GM19395 (cell line): ENCODE results near the gene STK36.
"Not testable (repeated sequence)": the region's sequence is repeated elsewhere in the genome, so short reads cannot be mapped to it uniquely, and the experiment has no call there.

Experiments
- ATAC-seq: cut with Tn5 transposase; IDR thresholded peaks from one replicate; pipeline ENCODE4 v1.9.1; 2021; ENCODE audit warnings: mild to moderate bottlenecking, moderate library complexity; ENCODE audit not compliant: unreplicated experiment

STK36 gene

DNA sequence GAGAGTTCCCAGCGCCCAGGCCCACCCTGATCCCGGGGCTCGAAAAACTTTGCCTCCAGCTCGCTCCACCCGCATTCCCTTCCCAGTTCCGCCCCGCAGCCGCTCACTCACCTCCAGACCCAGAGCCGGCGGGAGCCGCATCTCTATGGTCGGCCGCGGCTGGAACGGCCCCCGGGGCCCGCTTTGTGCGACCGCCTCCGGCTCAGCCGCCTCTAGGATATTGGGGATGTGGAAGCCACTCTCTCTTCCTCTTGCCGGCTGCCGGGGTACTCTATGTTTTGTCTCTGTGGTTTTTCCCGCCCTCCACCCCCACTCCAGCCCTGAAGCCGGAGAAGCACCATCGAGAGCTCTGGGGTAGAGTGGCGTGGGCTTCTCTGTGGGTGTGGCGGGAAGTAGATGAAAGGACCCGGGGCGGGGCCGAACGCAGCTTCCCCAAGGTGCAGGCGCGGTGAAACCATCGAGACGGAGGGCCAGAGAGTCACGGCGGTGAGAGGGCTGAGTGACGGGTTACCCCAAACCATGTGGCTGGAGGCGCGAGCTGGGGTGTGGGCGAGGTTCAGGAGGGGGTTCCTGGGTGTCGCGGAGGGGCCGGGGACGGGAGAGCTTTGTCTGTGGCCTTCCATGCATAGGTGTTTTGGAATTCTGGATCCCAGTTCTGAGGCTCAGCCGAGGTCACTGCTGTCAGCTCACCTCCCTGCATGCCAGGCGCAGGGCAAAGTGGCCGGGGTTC is 12.5 kb upstream of the STK36 start, which contains the start of the genes BCS1L and ZNF142:
Gene BCS1L (plus strand): TSS at position 426 of the 730 bp plus-strand sequence. CDS start 1,305 bp downstream, outside the sequence.
Gene ZNF142 (minus strand): TSS at position 366 of the 730 bp plus-strand sequence. CDS start 3,194 bp downstream, outside the sequence.
- ATAC-seq: peak; percentile 95

DNA sequence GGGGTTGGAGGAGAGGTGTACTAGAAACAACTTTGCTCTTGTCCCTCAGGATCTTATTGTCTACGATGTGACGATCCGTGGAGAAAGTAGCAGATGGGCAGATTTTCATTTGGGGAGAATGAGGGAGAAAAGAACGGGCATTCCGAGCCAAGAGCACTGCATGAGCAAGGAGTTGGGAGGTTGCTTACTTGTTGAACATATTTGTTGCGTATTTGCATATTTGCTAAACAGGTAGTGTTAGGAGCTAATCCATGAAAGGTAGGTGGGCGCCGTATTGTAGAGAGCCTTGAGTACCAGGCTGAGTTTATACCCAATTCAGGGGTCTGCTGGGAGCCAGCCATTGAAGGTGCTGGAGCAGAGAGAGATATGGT is 11.9 kb upstream of the STK36 start:
- no peak for ATAC-seq

DNA sequence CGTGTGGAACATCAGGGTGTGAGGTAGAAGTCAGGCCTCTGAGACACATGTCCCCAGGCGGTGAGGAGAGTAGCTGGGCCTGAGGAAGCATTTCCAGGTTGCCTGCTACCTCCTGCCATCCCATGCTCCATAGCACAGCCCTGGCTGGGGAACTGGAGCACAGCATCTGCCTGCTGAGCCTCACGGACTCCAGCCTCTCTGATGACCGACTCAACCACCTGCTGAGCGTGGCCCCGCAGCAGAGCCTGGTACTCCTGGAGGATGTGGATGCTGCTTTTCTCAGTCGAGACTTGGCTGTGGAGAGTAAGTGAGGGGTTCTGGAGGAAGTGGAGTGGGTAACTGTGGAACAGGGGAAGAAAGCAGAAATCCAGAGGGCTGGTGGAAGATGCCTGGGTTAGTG is 9.5 kb upstream of the STK36 start:
- no peak for ATAC-seq

DNA sequence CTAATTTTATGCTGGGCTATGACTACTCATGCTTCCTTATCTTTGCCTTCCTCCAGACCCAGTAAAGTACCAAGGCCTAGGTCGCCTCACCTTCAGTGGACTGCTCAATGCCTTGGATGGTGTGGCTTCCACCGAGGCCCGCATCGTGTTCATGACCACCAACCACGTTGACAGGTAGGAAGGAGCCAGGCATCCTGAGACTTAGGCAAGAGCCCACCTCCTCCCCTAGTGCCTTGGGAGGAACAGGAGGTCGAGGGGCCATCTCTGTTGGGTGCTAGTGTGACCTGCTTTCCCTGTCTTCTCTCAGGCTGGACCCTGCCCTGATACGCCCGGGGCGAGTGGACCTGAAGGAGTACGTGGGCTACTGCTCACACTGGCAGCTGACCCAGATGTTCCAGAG is 9.1 kb upstream of the STK36 start:
- no peak for ATAC-seq

DNA sequence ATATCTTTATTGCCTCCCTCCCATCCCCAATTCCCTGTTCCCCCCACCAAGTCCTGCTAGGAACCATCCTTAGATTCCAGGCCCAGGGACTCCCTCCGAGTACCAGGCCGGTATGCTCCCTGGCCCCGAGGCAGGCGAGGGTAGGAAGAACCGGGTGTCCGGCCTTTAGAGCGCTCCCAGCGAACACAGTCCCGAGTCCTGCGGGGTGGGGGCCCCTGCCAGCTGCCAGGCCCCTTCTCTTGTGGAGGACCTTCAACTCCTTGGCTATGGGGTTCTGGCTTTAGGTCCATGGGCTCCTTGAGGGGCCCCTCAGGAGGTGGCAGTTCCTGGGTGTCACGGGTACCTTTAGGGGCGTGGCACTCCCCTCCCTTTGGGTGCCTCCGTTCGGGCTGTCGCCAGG is 8.0 kb upstream of the STK36 start:
- ATAC-seq: no peak

DNA sequence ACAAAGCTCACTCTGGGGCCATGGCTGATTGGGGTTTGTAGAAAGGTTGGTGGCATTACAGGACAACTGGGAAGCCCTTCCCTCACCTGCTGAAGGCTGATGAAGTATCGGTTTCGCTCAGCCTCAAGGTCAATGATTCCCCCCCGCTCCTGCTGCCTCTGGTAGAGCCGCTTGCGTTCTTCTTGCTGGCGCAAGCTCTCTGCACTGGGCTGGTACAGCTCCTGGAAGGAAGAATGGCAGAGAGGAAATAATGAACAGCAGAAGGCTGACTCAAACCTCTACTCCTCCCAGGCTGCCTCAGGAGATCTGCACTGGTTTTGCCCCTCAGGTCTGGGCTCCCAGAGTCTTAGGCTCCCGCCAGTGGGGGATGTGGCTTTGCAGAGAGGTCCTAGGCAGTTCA is 7.2 kb upstream of the STK36 start:
- ATAC-seq: no peak

DNA sequence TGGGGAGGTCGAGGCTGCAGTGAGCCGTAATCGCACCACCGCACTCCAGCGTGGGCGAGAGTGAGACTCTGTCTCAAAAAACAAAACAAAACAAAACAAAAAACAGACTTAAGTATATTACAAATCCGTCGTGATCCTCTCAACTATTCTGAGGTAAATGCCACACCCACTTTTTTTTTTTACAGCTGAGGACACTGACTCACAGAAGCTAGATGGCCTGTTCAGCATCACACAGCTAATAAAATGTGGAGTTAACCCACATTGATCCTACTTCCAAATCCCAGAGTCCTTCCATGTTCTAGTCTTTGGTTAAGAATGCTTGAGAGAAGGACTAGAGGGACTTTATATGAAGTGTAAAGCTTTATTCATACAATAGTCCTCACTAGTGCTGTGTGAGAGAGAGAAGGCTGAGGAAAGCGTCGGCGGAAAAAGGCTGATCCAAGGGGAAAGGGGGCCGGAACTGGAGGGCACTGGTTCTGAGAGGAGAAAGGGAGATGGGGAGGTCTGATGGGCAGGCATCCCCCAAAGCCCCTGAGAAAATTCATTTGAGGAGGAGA is 711 bp upstream of the STK36 start:
- no peak for ATAC-seq

DNA sequence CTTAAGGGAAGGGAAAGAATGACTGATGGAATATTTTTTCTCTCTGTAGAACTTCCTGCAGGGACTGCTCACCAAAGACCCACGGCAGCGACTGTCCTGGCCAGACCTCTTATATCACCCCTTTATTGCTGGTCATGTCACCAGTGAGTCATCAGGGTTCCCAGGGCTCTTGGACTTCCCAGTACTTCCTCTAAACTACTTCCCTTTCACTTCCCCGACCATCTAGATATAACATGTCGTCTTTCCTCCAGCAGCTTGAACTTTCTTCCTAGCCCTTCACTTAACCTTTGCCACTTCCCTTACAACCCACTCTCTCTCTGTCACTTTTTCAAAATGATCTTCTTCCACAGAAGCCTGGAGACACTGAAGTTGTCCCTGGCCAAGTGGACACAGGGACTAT is 7.2 kb downstream of the STK36 start:
- ATAC-seq: no peak

DNA sequence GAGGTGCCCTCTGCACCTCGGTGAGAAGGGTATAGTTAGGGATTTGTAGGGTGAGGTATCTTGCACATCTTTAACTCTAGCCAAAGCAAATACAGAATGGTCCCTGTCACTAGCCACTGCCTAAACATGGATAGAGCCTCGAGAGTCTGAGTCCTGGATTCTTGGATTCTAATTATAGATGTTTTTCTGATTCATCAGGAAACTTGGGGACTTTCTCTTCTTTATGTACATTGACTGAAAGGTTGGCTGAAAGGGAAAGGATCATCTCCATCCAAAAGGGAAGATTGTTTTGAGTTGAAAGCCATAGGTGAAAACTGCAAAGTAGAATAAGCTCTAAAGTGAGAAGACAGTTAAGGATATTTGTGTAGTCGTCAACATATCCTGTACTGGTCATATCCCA is 8.2 kb downstream of the STK36 start:
- ATAC-seq: no peak

DNA sequence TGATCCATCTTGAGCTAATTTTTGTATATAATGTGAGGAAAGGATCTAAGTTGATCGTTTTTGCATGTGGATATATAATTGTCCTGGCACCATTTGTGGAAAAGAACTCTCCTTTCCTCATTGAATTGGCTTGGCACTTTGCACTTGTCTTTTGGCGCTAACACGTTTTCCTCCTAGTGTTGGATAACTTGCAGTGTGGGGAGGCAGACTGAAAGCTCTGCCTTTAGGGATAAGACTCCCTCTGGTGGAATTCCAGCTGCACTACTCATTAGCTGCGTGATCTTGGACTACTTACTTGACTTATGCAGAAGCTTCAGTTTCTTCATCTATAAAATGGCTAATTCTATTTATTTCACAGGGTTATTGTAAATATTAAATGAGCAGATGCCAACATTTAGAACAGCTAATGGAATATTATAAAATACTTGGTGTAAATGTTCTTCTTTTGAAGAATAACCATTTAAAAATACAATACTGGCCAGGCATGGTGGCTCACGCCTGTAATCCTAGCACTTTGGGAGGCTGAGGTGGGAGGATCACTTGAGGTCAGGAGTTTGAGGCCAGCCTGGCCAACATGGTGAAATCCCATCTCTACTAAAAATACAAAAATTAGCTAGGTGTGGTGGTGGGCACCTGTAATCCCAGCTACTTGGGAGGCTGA is 15.6 kb downstream of the STK36 start:
- not testable (repeated sequence) for ATAC-seq

DNA sequence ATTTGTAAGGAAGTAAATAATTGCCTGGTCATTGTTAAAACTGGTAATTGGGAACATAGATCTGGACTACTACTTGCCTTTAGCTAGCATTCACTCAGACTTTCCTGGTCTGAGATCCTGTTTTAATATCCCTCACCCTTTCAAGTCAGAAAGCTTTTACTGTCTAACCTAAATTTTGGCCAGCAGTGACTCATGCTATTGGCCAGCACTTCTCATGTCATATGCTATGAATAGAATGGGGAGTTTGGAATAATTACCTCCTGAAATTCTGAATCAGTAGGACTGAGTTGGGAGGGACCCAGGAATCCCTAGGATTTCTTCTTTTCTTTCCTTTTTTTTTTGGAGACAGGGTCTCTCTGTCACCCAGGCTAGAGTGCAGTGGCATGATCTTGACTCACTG is 19.3 kb downstream of the STK36 start:
- ATAC-seq: no peak

DNA sequence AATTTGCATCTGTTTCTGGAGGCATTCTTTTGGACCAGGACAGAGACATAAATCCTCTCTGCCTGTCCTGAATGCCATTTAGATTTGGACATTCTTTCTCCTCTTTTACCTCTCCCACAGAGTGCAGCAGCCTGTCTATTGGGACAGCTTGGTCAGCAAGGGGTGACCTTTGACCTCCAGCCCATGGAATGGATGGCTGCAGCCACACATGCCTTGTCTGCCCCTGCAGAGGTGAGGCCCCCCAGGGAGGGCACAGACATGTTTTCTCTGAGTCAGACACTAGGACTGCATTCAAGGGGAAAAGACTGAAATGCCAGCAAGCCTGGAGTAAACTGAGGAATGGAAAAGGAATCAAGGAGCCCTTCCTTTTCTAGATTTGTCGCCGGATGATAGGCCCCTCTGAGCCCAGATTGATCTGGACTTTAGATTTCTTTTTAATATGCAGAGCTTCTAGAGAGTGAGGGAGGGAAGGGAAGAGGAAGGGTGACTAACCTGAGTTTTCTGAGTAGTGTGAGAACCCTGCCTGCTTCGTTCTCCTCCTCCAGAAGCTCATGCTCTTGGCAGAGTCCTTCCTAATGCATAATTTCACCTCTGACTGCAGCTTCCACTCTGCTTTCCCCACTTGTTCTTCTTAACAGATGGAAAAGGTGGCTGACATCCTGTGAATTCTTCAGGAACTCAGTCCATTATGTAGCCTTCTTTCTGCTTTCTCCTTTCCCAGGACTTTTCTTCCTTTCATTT is 22.7 kb downstream of the STK36 start:
- no peak for ATAC-seq

DNA sequence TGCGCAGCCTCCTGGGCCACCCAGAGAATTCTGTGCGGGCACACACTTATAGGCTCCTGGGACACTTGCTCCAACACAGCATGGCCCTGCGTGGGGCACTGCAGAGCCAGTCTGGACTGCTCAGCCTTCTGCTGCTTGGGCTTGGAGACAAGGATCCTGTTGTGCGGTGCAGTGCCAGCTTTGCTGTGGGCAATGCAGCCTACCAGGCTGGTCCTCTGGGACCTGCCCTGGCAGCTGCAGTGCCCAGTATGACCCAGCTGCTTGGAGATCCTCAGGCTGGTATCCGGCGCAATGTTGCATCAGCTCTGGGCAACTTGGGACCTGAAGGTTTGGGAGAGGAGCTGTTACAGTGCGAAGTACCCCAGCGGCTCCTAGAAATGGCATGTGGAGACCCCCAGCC is 27.0 kb downstream of the STK36 start:
- no peak for ATAC-seq

DNA sequence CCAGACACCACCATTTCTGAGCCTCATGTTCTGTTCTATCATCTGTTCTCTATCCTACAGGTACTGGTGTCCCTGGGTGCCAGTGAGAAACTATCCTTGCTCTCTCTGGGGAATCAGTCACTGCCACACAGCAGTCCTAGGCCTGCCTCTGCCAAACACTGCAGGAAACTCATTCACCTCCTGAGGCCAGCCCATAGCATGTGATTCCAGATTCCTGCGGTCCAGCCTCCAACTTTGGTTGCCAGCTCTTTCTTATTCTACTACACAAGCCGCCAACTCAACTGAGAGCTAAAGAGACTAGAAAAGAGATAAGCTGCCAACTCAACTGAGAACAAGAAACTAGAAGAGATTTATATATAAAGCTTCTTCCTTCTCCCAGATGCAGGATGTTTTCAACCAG is 29.9 kb downstream of the STK36 start:
- ATAC-seq: no peak

DNA sequence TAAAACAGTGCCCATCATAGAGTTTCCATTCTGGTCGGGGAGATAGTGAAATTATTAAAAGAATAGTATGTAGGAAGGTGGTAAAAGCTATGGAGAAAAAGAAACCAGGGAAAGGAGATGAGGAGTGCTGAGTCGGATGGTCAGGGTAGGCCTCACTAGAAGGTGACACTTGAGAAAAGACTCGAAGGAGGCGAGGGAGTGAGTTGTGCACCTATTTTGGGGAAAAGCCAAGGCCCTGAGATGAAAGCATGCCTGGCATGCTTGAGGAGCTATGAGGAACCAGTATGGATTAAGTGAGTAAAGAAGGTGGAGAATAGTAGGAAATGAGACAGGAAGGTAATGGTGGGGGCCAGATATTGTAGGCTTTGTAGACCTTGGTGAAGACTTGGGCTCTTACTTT is 31.5 kb downstream of the STK36 start:
- no peak for ATAC-seq

DNA sequence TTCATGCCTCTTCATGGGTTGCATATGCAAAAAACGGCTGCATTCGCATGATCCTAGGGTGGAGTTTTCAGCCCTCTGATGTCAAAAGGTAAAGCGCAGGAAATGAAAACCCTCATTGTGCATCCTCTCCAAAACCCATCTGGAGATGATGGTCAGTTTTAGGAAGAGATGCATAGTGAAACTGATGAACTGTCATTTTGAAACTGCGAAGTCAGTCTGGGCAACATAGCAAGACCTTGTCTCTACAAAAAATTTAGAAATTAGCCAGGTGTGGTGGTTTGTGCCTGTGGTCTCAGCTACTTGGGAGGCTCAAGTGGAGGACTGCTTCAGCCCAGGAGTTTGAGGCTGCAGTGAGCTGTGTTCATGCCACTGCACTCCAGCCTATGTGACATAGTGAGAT is 36.2 kb downstream of the STK36 start:
- ATAC-seq: peak; percentile 35

DNA sequence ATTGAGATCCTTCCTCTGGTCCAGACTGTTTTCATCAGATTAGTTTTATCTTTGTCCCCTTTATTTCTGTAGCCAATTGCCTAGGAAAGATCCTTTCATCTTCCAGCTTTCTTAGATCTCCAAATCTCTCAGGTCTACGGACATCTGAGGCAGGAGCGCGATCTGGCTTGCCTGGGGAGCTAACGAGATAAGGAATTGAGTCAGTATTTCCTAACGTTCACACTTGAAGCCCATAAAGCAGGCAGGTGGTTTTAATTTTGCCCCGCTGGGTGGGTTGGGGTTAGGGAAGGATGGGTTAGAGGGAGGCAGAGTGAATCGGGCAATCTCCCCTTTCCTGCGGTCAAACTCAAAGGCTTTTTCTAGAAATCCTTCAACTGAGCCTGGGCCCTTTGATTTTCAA is 38.0 kb downstream of the STK36 start:
- ATAC-seq: no peak

DNA sequence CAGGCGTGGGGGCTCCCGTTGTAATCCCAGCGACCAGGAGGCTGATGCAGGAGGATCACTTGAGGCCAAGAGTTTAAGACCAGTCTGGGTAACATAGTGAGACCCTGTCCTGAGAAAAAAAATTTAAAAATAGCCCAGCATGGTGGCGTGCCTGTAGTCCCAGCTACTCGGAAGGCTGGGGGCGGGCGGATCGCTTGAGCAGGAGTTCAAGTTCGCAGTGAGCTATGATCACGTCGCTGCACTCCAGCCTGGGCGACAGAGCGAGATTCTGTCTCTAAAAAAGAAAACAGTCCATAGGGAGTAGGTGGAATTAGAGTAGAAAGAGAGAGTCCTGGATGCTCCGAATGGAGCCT is 38.4 kb downstream of the STK36 start:
- no peak for ATAC-seq

DNA sequence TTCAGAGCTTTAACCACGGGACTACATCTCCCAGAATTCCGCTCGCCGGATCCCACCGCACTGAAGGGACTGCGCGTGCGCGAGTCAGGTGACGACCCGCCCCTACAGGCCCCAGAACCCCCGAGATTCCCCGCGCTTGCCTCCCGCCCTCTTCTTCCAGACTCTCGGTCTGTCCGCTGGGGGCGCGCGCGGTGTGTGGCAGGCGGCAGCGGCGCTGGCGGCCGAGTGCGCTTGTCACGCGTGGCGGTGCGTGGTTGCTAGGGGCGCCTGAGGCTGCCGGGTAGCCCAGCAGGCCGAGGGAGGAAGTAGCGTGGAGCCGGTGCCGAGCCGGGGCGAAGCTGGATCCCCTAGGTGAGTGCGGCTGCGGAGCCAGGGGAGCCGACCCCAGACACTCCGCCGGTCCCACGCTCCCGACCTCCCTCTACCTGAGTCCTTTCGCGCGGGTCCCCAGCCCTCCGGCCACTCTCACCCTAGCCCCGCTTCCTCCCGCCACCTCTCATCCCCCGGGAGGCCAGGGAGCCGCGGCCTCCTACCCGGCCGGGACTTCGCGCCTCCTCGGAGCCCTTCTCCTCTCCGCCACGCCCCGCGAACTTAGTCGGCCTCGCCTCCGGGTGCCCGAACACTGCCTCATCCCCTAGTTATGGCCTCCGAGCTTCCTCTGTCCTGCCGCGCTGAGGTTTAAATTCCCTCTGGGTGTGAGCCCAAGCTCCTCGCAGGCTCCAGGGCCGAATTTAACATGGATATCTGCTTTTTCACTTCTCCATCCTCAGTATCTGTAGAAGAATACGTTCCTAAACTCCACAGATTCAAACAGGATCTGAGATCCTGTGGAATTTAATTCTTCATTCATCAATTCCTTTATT is 39.0 kb downstream of the STK36 start, which contains the start of gene TTLL4:
Gene TTLL4 (plus strand): TSS at position 149 of the 863 bp plus-strand sequence. CDS start 26,842 bp downstream, outside the sequence.
- ATAC-seq: peak; percentile 82

DNA sequence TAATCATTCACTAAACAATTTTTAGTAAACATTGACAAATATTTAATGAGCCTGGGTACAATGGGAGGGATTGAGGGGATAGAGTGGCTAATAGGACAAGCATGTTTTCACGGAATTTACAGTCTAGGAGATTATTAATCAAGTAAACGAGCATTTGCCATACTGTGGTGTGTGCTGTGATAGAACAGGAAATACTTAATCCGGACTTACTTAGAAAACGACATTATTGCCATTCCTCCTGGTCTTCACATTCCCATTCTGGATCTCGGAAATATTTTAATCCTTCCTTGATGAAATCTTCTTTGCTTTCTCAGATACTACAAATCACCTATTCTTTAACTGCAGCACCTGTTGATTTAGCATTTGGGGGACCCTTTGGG is 39.7 kb downstream of the STK36 start:
- ATAC-seq: no peak

DNA sequence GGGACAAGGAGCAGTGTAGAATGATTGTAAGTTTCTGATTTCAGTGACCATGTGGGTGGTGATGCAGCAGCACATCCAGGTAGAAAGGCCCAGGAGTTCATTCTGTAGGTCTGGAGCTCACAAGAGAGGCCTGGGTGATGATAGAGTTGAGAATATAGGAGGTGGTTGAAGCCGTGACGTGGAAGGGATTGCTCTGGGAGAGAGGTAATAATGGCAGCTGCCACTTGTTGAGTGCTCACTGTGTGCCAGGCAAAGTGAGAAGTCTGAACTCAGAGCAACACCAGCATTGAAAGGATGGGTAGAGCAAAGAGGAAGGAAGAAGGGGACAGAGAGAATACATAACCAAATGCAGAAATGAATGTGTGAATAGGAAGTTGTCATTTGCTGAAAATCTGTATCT is 42.0 kb downstream of the STK36 start:
- no peak for ATAC-seq
